ENCODE data around the gene ATF7IP2. TPM values are rescaled to one million over a fixed set of nuclear protein-coding genes. Genes with fewer than 3 reads are reported as not detected.

Gene ATF7IP2
- total and polyA plus RNA-seq, 10 of the 15 experiments (the other 5 are each of a cell fraction or from before 2014, with no cell fraction given), result 24.6 to 82.1 (median 51.9) TPM

DNA sequence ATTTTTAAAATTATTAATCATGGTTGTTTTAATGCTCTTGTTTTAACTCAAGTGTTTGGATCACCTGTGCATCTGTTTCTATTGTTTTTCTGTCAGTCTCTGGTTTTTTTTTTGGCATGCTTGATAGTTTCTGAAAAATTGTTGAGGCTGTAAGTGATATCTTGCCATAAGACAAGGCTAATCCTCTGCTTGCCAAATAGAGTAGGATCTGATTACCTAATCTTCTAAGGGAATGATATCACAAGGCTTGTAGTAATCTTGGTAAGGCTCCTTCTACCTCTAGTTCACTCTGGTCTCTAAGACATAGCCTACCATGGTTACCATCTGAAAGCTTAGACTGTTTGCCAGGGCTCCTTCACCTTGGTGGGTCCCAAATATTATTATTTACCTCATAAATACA, 81.0 kb downstream of the ATF7IP2 start:
- Histone ChIP-seq H3K79me2 (ENCODE audit: control insufficient read depth, insufficient read depth, low read length) (no peaks in the 10 kb centered on the region), H3K27me3 (replicated peaks in 1 of 2; ENCODE audit: control insufficient read depth in 2 of 2, insufficient read depth in 2 of 2, low read length in 1 of 2) (no peaks in the 10 kb centered on the region), H3K9ac (ENCODE audit: control insufficient read depth, insufficient read depth, low read length) (no peak overlapping the region), H2AFZ (ENCODE audit: control insufficient read depth, low read depth, low read length) (no peak overlapping the region), H3K9me3 (replicated peaks; ENCODE audit: control insufficient read depth, insufficient read depth, low read length) (no peaks in the 10 kb centered on the region), H4K20me1 (ENCODE audit: control insufficient read depth, insufficient read depth) (no peaks in the 10 kb centered on the region), H3K4me2 (ENCODE audit: control insufficient read depth, insufficient read depth) (no peak overlapping the region), H3K4me3 (no peak overlapping the region), H3K4me1 (ENCODE audit: control insufficient read depth, insufficient read depth, low read length) (no peaks in the 10 kb centered on the region), H3K27ac (ENCODE audit: control insufficient read depth, insufficient read depth) (no peak overlapping the region), H3K36me3 (ENCODE audit: control insufficient read depth in 2 of 2, insufficient read depth in 2 of 2, low read length in 1 of 2) (peaks cover 0 to 2% of the 10 kb centered on the region in 2 experiments; a peak in 1 of 4 replicates)
- in situ Hi-C loops (cut with MboI), result no loop called here
- ChIA-PET RAD21 (ENCODE audit: unreplicated experiment) (no interaction called here), POLR2A (interaction anchor here (0.5 to 0.7 kb wide), 2 partner anchors 10 to 153 kb away, joined by 3 read pairs; no protein-coding TSS in a partner anchor), SMC1A (ENCODE audit: uncharacterized antibody, unreplicated experiment) (interaction anchor here (0.6 to 1.3 kb wide), 3 partner anchors 43 to 151 kb away, joined by 3 read pairs; no protein-coding TSS in a partner anchor), CTCF (no interaction called here)
- no TSS peak for BruUV-seq (replicated peaks)
- DNase-seq (ENCODE audit: low read depth, low spot score) (no peak), ATAC-seq (no peak), FAIRE-seq (no peak)
- intact Hi-C loops (cut with micrococcal nuclease; ENCODE audit: unreplicated experiment), result no loop called here
- TF ChIP-seq NR2F1 (conservative IDR thresholded peaks at IDR 0.05), result no peak
- no peak for TF ChIP-seq SMARCA5 (IDR thresholded peaks at IDR 0.05)
- TF ChIP-seq, protein P1, sequence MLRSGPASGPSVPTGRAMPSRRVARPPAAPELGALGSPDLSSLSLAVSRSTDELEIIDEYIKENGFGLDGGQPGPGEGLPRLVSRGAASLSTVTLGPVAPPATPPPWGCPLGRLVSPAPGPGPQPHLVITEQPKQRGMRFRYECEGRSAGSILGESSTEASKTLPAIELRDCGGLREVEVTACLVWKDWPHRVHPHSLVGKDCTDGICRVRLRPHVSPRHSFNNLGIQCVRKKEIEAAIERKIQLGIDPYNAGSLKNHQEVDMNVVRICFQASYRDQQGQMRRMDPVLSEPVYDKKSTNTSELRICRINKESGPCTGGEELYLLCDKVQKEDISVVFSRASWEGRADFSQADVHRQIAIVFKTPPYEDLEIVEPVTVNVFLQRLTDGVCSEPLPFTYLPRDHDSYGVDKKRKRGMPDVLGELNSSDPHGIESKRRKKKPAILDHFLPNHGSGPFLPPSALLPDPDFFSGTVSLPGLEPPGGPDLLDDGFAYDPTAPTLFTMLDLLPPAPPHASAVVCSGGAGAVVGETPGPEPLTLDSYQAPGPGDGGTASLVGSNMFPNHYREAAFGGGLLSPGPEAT (IDR thresholded peaks at IDR 0.05; ENCODE audit: low read depth), result no peak
- TF ChIP-seq, protein P2, sequence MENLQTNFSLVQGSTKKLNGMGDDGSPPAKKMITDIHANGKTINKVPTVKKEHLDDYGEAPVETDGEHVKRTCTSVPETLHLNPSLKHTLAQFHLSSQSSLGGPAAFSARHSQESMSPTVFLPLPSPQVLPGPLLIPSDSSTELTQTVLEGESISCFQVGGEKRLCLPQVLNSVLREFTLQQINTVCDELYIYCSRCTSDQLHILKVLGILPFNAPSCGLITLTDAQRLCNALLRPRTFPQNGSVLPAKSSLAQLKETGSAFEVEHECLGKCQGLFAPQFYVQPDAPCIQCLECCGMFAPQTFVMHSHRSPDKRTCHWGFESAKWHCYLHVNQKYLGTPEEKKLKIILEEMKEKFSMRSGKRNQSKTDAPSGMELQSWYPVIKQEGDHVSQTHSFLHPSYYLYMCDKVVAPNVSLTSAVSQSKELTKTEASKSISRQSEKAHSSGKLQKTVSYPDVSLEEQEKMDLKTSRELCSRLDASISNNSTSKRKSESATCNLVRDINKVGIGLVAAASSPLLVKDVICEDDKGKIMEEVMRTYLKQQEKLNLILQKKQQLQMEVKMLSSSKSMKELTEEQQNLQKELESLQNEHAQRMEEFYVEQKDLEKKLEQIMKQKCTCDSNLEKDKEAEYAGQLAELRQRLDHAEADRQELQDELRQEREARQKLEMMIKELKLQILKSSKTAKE (IDR thresholded peaks at IDR 0.05; ENCODE audit: low read depth, poor library complexity, severe bottlenecking), result no peak
- no peak for TF ChIP-seq HCFC1 (IDR thresholded peaks at IDR 0.05; ENCODE audit: low read length)
- TF ChIP-seq, protein P3, sequence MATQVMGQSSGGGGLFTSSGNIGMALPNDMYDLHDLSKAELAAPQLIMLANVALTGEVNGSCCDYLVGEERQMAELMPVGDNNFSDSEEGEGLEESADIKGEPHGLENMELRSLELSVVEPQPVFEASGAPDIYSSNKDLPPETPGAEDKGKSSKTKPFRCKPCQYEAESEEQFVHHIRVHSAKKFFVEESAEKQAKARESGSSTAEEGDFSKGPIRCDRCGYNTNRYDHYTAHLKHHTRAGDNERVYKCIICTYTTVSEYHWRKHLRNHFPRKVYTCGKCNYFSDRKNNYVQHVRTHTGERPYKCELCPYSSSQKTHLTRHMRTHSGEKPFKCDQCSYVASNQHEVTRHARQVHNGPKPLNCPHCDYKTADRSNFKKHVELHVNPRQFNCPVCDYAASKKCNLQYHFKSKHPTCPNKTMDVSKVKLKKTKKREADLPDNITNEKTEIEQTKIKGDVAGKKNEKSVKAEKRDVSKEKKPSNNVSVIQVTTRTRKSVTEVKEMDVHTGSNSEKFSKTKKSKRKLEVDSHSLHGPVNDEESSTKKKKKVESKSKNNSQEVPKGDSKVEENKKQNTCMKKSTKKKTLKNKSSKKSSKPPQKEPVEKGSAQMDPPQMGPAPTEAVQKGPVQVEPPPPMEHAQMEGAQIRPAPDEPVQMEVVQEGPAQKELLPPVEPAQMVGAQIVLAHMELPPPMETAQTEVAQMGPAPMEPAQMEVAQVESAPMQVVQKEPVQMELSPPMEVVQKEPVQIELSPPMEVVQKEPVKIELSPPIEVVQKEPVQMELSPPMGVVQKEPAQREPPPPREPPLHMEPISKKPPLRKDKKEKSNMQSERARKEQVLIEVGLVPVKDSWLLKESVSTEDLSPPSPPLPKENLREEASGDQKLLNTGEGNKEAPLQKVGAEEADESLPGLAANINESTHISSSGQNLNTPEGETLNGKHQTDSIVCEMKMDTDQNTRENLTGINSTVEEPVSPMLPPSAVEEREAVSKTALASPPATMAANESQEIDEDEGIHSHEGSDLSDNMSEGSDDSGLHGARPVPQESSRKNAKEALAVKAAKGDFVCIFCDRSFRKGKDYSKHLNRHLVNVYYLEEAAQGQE (IDR thresholded peaks at IDR 0.05; ENCODE audit: low read depth, low read length), result no peak
- TF ChIP-seq, protein P4, sequence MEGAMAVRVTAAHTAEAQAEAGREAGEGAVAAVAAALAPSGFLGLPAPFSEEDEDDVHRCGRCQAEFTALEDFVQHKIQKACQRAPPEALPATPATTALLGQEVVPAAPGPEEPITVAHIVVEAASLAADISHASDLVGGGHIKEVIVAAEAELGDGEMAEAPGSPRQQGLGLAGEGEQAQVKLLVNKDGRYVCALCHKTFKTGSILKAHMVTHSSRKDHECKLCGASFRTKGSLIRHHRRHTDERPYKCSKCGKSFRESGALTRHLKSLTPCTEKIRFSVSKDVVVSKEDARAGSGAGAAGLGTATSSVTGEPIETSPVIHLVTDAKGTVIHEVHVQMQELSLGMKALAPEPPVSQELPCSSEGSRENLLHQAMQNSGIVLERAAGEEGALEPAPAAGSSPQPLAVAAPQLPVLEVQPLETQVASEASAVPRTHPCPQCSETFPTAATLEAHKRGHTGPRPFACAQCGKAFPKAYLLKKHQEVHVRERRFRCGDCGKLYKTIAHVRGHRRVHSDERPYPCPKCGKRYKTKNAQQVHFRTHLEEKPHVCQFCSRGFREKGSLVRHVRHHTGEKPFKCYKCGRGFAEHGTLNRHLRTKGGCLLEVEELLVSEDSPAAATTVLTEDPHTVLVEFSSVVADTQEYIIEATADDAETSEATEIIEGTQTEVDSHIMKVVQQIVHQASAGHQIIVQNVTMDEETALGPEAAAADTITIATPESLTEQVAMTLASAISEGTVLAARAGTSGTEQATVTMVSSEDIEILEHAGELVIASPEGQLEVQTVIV (IDR thresholded peaks at IDR 0.05; ENCODE audit: borderline replicate concordance, partially characterized antibody), result no peak
- TF ChIP-seq, protein P5, sequence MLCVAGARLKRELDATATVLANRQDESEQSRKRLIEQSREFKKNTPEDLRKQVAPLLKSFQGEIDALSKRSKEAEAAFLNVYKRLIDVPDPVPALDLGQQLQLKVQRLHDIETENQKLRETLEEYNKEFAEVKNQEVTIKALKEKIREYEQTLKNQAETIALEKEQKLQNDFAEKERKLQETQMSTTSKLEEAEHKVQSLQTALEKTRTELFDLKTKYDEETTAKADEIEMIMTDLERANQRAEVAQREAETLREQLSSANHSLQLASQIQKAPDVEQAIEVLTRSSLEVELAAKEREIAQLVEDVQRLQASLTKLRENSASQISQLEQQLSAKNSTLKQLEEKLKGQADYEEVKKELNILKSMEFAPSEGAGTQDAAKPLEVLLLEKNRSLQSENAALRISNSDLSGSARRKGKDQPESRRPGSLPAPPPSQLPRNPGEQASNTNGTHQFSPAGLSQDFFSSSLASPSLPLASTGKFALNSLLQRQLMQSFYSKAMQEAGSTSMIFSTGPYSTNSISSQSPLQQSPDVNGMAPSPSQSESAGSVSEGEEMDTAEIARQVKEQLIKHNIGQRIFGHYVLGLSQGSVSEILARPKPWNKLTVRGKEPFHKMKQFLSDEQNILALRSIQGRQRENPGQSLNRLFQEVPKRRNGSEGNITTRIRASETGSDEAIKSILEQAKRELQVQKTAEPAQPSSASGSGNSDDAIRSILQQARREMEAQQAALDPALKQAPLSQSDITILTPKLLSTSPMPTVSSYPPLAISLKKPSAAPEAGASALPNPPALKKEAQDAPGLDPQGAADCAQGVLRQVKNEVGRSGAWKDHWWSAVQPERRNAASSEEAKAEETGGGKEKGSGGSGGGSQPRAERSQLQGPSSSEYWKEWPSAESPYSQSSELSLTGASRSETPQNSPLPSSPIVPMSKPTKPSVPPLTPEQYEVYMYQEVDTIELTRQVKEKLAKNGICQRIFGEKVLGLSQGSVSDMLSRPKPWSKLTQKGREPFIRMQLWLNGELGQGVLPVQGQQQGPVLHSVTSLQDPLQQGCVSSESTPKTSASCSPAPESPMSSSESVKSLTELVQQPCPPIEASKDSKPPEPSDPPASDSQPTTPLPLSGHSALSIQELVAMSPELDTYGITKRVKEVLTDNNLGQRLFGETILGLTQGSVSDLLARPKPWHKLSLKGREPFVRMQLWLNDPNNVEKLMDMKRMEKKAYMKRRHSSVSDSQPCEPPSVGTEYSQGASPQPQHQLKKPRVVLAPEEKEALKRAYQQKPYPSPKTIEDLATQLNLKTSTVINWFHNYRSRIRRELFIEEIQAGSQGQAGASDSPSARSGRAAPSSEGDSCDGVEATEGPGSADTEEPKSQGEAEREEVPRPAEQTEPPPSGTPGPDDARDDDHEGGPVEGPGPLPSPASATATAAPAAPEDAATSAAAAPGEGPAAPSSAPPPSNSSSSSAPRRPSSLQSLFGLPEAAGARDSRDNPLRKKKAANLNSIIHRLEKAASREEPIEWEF (IDR thresholded peaks at IDR 0.05; ENCODE audit: insufficient replicate concordance, low read depth, low read length), result no peak

Data from GM12878 (cell line).